GM15510 (cell line): ENCODE measurements around the gene CEP85.

Experiments
- POLR2A ChIP-seq: IDR thresholded peaks from 3 replicates; pipeline ENCODE4 v1.6.1; 2011; ENCODE audit warnings: borderline replicate concordance; ENCODE audit not compliant: insufficient read length; ENCODE audit errors: extremely low read depth

Gene CEP85

GRCh38 chr1:26233903-26234643 is at the start of gene CEP85:
Gene CEP85 (plus strand): TSS chr1:26234200. CDS start chr1:26239784, 5,584 bp downstream.
- peak; percentile 94 for TF ChIP-seq POLR2A

- no peak for TF ChIP-seq POLR2A
Observed at GRCh38 chr1:26184883-26185282, 49.1 kb upstream of the CEP85 start.

- TF ChIP-seq POLR2A, result no peak
Observed at GRCh38 chr1:26187882-26188281, 46.1 kb upstream of the CEP85 start.

- TF ChIP-seq POLR2A, result no peak
Observed at GRCh38 chr1:26188477-26188876, 45.5 kb upstream of the CEP85 start.

GRCh38 chr1:26189331-26189730 is 44.7 kb upstream of the CEP85 start:
- no peak for TF ChIP-seq POLR2A

- TF ChIP-seq POLR2A, result no peak
Observed at GRCh38 chr1:26189751-26190275, 44.2 kb upstream of the CEP85 start.

- TF ChIP-seq POLR2A, result no peak
Observed at GRCh38 chr1:26190373-26190987, 43.5 kb upstream of the CEP85 start, which contains the start of gene CATSPER4. Gene CATSPER4 (plus strand): TSS chr1:26190602. CDS start chr1:26190628, 26 bp downstream.

- TF ChIP-seq POLR2A, result no peak
Observed at GRCh38 chr1:26191739-26192138, 42.3 kb upstream of the CEP85 start.

GRCh38 chr1:26195805-26196204 is 38.2 kb upstream of the CEP85 start:
- TF ChIP-seq POLR2A, result no peak

GRCh38 chr1:26197301-26197700 is 36.7 kb upstream of the CEP85 start:
- no peak for TF ChIP-seq POLR2A

GRCh38 chr1:26197813-26198212 is 36.2 kb upstream of the CEP85 start:
- TF ChIP-seq POLR2A, result no peak

GRCh38 chr1:26200413-26200812 is 33.6 kb upstream of the CEP85 start:
- no peak for TF ChIP-seq POLR2A

- TF ChIP-seq POLR2A, result no peak
Observed at GRCh38 chr1:26203642-26204318, 30.2 kb upstream of the CEP85 start.

- TF ChIP-seq POLR2A, result no peak
Observed at GRCh38 chr1:26210147-26210870, 23.7 kb upstream of the CEP85 start.

GRCh38 chr1:26212726-26213125 is 21.3 kb upstream of the CEP85 start:
- TF ChIP-seq POLR2A, result no peak
